Measurements from ENCODE around the gene SLC25A10.
A peak's percentile ranks its signal among the peaks of the same experiment; 100 is the strongest.

The SLC25A10 gene

GRCh38 chr17:81686614-81687013, 25.5 kb upstream of the SLC25A10 start:
- DNase-seq (ENCODE audit: low read depth in 2 of 3, low spot score in 2 of 3): no peak

DNA sequence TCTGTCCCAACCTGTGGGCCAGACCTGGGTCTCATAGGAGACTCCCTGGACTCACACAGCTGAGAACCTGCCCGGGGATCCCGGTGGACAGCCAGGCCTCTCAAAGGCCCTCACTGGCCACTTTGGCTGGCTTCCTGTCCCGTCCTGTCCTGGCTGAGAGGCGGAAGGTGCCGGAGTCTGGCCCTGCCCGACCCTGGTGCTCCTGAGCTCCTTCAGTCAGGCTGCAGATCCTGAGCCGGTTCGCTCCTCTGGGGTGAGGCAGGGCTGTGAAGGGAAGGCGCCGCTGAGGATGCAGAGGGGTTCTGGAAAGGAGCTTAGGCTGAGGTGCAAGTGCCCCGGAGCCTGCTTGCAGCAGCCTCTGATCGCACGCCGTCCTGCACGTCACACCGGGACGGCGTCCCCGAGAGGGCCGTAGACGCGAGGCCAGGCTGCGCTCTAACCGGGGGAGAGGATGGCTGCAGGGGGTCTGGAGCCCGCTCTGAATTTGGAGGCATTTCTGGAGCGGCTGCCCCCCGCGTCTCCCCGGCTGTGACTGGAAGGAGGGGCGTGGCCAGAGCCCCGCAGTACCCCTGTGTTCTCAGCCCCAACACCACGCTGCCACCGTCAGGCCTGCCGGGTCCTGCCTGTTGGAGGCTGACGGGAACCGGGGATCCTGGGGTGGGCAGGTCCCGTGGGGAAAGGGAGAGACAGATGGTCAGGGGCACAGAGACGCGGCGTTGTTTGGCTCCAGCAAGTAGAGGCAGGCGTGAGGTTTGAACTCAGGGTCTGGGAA, 24.1 kb upstream of the SLC25A10 start:
- no peak for DNase-seq (ENCODE audit: low read depth in 2 of 3, low spot score in 2 of 3)

DNA sequence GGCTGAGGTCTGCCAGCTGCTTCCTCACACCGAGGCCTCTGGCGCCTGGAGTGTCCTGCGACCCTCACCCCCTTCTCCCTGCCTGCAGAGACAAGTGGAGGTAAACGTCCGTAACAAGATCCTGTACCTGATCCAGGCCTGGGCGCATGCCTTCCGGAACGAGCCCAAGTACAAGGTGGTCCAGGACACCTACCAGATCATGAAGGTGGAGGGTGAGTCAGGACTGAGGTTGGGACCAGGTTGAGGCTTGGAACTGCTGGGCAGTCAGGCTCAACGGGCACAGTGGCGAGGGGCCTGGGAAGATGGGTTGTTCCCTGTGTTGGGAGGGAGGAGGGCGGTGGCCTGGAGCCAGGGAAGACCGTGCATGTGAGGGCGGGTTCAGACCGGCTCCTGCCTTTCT, 23.5 kb upstream of the SLC25A10 start:
- no peak for DNase-seq (ENCODE audit: low read depth in 2 of 3, low spot score in 2 of 3)

DNA sequence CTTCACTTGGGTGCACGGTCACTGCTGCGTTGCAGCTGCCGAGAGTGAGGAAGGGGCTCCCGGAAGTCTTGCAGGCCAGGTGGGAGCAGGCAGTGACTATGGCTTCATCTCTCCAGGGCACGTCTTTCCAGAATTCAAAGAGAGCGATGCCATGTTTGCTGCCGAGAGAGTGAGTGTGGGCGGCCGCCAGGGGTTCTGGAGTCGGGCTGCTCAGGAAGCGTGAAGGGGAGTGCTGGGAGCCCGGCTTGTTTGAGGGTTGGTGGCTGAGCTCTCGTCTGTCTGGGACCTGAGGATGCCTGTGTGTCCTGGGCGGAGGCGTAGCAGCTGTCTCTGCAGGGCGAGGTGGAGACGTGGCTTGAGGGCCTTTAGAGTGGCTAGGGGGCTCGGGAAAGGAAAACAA, 22.0 kb upstream of the SLC25A10 start:
- no peak for DNase-seq (ENCODE audit: low read depth in 2 of 3, low spot score in 2 of 3)

- DNase-seq (ENCODE audit: low read depth in 2 of 3, low spot score in 2 of 3): no peak
Observed at GRCh38 chr17:81690549-81690948, 21.5 kb upstream of the SLC25A10 start.

- DNase-seq (ENCODE audit: low read depth in 2 of 3, low spot score in 2 of 3): no peak
Observed at GRCh38 chr17:81691196-81691595, 20.9 kb upstream of the SLC25A10 start.

GRCh38 chr17:81691608-81692007, 20.5 kb upstream of the SLC25A10 start:
- DNase-seq (ENCODE audit: low read depth in 2 of 3, low spot score in 2 of 3): no peak

DNA sequence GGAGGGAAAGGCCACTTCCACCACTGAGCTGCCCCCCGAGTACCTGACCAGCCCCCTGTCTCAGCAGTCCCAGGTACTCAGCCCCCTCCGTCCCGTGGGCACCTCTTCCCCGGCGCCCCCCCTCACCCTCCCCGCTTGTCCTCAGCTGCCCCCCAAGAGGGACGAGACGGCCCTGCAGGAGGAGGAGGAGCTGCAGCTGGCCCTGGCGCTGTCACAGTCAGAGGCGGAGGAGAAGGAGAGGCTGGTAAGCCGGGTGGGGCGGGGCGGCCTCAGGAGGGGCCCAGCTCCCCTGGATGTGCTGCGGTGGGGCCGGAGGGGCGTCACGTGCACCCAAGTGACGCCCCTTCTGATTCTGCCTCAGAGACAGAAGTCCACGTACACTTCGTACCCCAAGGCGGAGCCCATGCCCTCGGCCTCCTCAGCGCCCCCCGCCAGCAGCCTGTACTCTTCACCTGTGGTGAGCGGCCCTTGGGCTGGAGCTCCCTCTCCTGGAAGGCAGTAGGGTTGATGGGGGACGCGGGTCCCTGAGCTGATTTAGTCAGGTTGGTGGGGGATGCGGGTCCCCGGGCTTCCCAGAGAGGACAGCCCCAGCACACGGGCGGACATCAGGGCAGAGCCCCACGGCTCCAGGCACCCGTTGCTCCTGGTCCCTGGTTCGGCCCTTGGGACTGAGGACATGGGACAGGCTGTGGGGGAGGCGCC, 18.4 kb upstream of the SLC25A10 start:
- no peak for DNase-seq (ENCODE audit: low read depth in 2 of 3, low spot score in 2 of 3)

DNA sequence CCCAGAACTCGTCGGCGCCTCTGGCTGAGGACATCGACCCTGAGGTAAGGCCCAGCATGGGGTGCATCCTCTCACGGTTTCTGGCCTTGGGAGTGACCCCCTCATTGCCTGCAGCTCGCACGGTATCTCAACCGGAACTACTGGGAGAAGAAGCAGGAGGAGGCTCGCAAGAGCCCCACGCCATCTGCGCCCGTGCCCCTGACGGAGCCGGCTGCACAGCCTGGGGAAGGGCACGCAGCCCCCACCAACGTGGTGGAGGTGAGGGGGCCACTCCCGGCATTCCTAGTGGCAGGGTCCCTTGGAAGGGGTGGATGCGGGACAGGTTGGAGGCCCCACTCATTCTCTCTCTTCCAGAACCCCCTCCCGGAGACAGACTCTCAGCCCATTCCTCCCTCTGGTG, 17.3 kb upstream of the SLC25A10 start:
- no peak for DNase-seq (ENCODE audit: low read depth in 2 of 3, low spot score in 2 of 3)

- DNase-seq (ENCODE audit: low read depth in 2 of 3, low spot score in 2 of 3): no peak
Observed at GRCh38 chr17:81695211-81695610, 16.9 kb upstream of the SLC25A10 start.

DNA sequence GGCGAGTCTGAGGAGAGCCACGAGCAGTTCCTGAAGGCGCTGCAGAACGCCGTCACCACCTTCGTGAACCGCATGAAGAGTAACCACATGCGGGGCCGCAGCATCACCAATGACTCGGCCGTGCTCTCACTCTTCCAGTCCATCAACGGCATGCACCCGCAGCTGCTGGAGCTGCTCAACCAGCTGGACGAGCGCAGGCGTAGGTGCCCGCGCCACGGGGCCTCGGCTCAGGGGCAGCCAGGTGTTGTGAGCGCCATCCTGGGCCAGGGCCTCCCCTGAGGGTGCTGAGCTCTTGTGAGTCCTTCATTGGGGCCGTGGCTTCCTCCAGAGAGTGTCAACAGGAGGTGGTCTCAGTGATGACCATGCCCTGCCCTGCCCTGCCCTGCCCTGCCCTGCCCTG, 16.3 kb upstream of the SLC25A10 start:
- DNase-seq (ENCODE audit: low read depth in 2 of 3, low spot score in 2 of 3): no peak

DNA sequence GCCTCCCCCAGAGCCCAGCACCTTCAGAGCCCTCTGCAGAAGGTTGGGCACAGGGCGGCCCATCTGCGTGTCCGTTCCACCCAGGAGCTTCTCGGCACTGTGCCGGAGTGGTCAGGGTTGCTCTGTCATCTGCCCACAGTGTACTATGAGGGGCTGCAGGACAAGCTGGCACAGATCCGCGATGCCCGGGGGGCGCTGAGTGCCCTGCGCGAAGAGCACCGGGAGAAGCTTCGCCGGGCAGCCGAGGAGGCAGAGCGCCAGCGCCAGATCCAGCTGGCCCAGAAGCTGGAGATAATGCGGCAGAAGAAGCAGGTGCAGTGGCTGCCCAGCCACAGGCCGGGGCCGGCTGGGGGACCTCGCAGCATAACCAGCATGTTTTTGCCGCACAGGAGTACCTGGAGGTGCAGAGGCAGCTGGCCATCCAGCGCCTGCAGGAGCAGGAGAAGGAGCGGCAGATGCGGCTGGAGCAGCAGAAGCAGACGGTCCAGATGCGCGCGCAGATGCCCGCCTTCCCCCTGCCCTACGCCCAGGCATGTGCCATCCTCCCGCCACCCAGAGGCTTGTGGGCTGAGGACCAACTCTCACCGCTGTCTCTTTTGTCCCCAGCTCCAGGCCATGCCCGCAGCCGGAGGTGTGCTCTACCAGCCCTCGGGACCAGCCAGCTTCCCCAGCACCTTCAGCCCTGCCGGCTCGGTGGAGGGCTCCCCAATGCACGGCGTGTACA, 15.7 kb upstream of the SLC25A10 start:
- no peak for DNase-seq (ENCODE audit: low read depth in 2 of 3, low spot score in 2 of 3)

GRCh38 chr17:81697261-81698044, 14.6 kb upstream of the SLC25A10 start:
- DNase-seq (ENCODE audit: low read depth in 2 of 3, low spot score in 2 of 3): no peak

GRCh38 chr17:81700353-81701287, 11.5 kb upstream of the SLC25A10 start:
- no peak for DNase-seq (ENCODE audit: low read depth in 2 of 3, low spot score in 2 of 3)

- DNase-seq (ENCODE audit: low read depth in 2 of 3, low spot score in 2 of 3): no peak
Observed at GRCh38 chr17:81701288-81702071, 10.6 kb upstream of the SLC25A10 start.

DNA sequence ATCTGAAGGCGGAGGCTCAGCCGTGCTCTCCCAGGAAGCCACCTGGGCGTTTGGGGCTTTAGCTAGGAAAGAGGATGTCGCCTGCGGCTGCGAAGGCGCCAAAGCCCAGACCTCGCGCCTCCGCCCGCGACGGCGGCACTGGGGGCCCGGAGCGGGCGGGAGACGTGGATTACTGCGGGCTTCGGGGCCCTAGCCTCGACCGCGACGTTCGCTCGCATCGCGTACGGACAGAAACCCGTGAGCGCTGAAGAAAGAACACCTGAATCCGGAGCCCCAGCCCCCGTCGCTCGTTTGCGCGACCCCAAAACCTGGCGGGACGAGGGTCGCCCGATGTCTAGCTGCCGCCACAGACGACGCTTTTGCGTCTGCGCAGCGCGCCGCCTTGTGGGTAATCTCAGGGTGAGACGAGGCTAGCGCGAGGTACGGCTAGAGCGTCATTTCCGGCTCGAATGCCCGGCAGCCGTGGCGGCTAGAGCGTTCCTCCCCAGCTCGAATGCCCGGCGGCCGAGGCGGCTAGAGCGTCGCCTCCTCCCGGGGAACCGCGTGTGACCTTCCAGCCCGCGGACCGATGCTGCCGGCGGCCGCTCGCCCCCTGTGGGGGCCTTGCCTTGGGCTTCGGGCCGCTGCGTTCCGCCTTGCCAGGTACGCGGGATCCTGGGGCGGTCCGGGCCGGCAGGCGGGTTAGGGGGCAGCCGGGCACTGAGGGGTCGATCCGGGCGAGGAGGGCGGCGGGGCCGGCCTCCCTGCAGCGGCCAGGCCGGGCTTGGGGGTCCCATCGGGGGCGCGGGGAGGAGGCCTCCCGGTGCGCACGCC, 8.9 kb upstream of the SLC25A10 start, which contains the start of gene MRPL12:
Gene MRPL12, plus strand, starts transcription at position 434 of the 813 bp plus-strand sequence. Its CDS starts 135 bp downstream, at position 569.
- peak; percentile 74 to 77 (median 76) for DNase-seq (ENCODE audit: low read depth in 2 of 3, low spot score in 2 of 3)

DNA sequence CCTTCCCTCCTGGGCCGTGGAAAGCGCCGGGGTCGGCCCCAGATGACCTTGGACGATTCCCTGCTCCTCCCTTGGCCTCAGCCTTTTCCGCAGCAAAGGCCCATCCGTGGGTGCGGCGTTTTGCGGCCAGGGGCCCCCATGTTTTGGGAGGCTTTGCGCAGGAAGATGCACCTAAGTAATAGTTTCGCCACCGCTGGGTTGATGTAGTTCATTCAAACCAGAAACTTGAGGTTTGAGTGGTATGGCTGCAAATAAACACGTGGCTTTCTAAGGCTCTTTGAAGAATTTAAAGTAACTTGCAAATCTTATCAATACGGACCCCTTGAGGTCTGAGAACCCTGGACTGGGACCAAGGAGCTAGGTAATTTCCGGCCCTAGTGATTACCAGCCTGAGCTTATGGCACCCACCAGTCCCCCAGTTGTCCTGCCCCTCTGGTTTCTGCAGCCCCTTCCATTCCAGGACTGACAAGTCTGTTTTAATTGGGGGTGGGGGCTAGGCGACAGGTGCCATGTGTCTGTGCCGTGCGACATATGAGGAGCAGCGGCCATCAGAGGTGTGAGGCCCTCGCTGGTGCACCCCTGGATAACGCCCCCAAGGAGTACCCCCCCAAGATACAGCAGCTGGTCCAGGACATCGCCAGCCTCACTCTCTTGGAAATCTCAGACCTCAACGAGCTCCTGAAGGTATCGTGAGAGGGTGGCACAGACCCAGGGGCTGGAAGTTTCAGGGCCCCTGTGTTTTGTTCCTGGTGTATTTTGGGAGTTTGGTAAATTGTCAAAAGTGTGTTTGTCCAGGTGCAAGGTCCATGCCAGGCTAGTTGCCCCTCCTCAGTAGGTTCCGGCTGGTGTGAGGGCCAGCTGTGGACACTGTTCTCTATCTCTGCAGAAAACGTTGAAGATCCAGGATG, 8.1 kb upstream of the SLC25A10 start:
- DNase-seq (ENCODE audit: low read depth in 2 of 3, low spot score in 2 of 3): no peak

All from activated CD8-positive, alpha-beta memory T cell treated with anti-CD3 and anti-CD28 coated beads for 48 hours (primary cell).